Endothelial cell of umbilical vein (primary cell): ENCODE measurements around the gene LRRC74B. TPM values are rescaled to one million over a fixed set of nuclear protein-coding genes. Genes with fewer than 3 reads are reported as not detected.
"Not testable (repeated sequence)": the region's sequence is repeated elsewhere in the genome, so short reads cannot be mapped to it uniquely, and the experiment has no call there.

Experiments
- BruUV-seq: library from RNA; stranded (reverse); fragments of 400-500 nt; replicated peaks from 2 replicates; lab custom pipeline; 2021; lab: Mats Ljungman, UMichigan
- CTCF ChIA-PET: fragments of 300-600, 350-600 bp; sonication (Branson Sonifier 250); formaldehyde crosslinking; loops from one replicate; lab custom pipeline; 2021; ENCODE audit warnings: antibody characterized with exemption, inconsistent platforms; lab: Charles Lee
- POLR2A ChIA-PET: fragments of 300-600, 350-600 bp; sonication (Branson Sonifier 250); formaldehyde crosslinking; loops from one replicate; lab custom pipeline; 2021; ENCODE audit warnings: antibody characterized with exemption, inconsistent platforms; lab: Charles Lee
- DNase-seq: peaks from one replicate; pipeline ENCODE4 v3.0.0-alpha.2; 2011; ENCODE audit warnings: low read depth, low spot score
- FAIRE-seq: peaks from 2 replicates; lab custom pipeline; 2011; peaks lifted over from hg19 to GRCh38; lab: Jason Lieb, UNC
- H2AFZ ChIP-seq: 2 replicates; pipeline ENCODE4 v1.6.0; 2012; ENCODE audit warnings: low read depth, low read length, control low read depth, inconsistent platforms
- H3K27ac ChIP-seq: 2 replicates; pipeline ENCODE4 v1.5.1; 2011; ENCODE audit warnings: low read depth, mild to moderate bottlenecking, control low read depth, low read length, moderate library complexity; ENCODE audit not compliant: insufficient read depth
- H3K27me3 ChIP-seq, 2 experiments: 2 replicates each; pipeline versions ENCODE4 v1.6.0 to v1.6.1; 2011; ENCODE audit warnings: low read length in 2 of 2, mixed read lengths in 1 of 2; ENCODE audit not compliant: control insufficient read depth in 2 of 2, insufficient read depth in 2 of 2
- H3K36me3 ChIP-seq, 2 experiments: 2 replicates in 1 of 2; 3 replicates in 1 of 2; pipeline ENCODE4 v1.5.1; 2011; ENCODE audit warnings: low read length in 2 of 2, mild to moderate bottlenecking in 1 of 2, moderate library complexity in 1 of 2; ENCODE audit not compliant: control insufficient read depth in 2 of 2, insufficient read depth in 2 of 2; ENCODE audit errors: extremely low read depth in 1 of 2
- H3K4me1 ChIP-seq: 3 replicates; pipeline ENCODE4 v1.5.1; 2011; ENCODE audit warnings: mild to moderate bottlenecking, low read length; ENCODE audit not compliant: control insufficient read depth, insufficient read depth; ENCODE audit errors: extremely low read depth
- H3K4me2 ChIP-seq: 2 replicates; pipeline ENCODE4 v1.6.1; 2011; ENCODE audit warnings: low read length, control low read depth, mixed read lengths; ENCODE audit not compliant: insufficient read depth
- H3K4me3 ChIP-seq, 3 experiments: fragments of 200-600 bp in 1 of 3; sonication (generic), shearing (Covaris generic) in 1 of 3; replicated peaks in 1 of 3; 2 replicates each; pipeline ENCODE4 v1.5.1; 2011 to 2016; ENCODE audit warnings: control low read depth in 3 of 3, low read length in 3 of 3, mild to moderate bottlenecking in 2 of 3, inconsistent platforms in 1 of 3, low read depth in 1 of 3, moderate library complexity in 1 of 3; ENCODE audit not compliant: insufficient read depth in 1 of 3
- H3K79me2 ChIP-seq: 2 replicates; pipeline ENCODE4 v1.6.0; 2012; ENCODE audit warnings: low read length, inconsistent platforms; ENCODE audit not compliant: control insufficient read depth, insufficient read depth
- H3K9ac ChIP-seq: replicated peaks from 2 replicates; pipeline ENCODE3; 2011; ENCODE audit warnings: low read length, control low read depth; ENCODE audit not compliant: insufficient read depth; ENCODE audit errors: extremely low read depth
- H3K9me1 ChIP-seq: replicated peaks from 3 replicates; pipeline ENCODE4 v1.6.0; 2011; ENCODE audit warnings: mild to moderate bottlenecking, low read length; ENCODE audit not compliant: control insufficient read depth, insufficient read depth; ENCODE audit errors: extremely low read depth
- H3K9me3 ChIP-seq: replicated peaks from 2 replicates; pipeline ENCODE4 v1.5.1; 2012; ENCODE audit warnings: low read length, inconsistent platforms; ENCODE audit not compliant: control insufficient read depth, insufficient read depth
- H4K20me1 ChIP-seq: replicated peaks from 2 replicates; pipeline ENCODE3; 2011; ENCODE audit warnings: mild to moderate bottlenecking, low read length; ENCODE audit not compliant: control insufficient read depth, insufficient read depth; ENCODE audit errors: extremely low read depth
- EZH2 ChIP-seq: IDR thresholded peaks from 2 replicates; pipeline ENCODE4 v1.6.1; 2012; ENCODE audit warnings: borderline replicate concordance, low read depth, mild to moderate bottlenecking, moderate library complexity, low read length, inconsistent platforms; ENCODE audit not compliant: severe bottlenecking
- FOS ChIP-seq: IDR thresholded peaks from 2 replicates; pipeline ENCODE4 v1.6.1; 2011; ENCODE audit warnings: mild to moderate bottlenecking, low read length, moderate library complexity, borderline replicate concordance; ENCODE audit not compliant: insufficient read depth
- GATA2 ChIP-seq: IDR thresholded peaks from 2 replicates; pipeline ENCODE4 v1.7.0; 2011; ENCODE audit warnings: low read depth, mild to moderate bottlenecking, moderate library complexity, mixed read lengths, low read length; ENCODE audit not compliant: insufficient read length, insufficient read depth
- JUN ChIP-seq: IDR thresholded peaks from 2 replicates; pipeline ENCODE4 v1.6.1; 2011; ENCODE audit warnings: borderline replicate concordance, low read depth; ENCODE audit not compliant: insufficient read length, insufficient read depth
- MYC ChIP-seq: IDR thresholded peaks from one replicate; pipeline ENCODE4 v1.6.1; 2011; ENCODE audit warnings: mild to moderate bottlenecking, low read depth, low read length
- POLR2A ChIP-seq: IDR thresholded peaks from 2 replicates; pipeline ENCODE4 v1.6.1; 2012; ENCODE audit warnings: low read depth, mild to moderate bottlenecking, control low read depth, low read length
- POLR2AphosphoS5 ChIP-seq: IDR thresholded peaks from 2 replicates; pipeline ENCODE4 v1.6.1; 2012; ENCODE audit warnings: low read depth, mild to moderate bottlenecking, control low read depth, low read length, moderate library complexity; ENCODE audit not compliant: insufficient read depth
- dilution Hi-C: fragments of 300-500 bp; cut with MboI; formaldehyde crosslinking; loops from one replicate; pipeline ENCODE4 v1.15.0; 2019; ENCODE audit warnings: low sequenced_read_pairs; ENCODE audit not compliant: extremely low pct_ligation_motif_present
- intact Hi-C: fragments of 100-400 bp; cut with micrococcal nuclease; formaldehyde crosslinking; loops from one replicate; pipeline ENCODE4 v1.10.0; 2022
- polyA plus RNA-seq, 4 experiments: library from polyadenylated mRNA; depleted of rRNA in 3 of 4; stranded (reverse) in 3 of 4; unstranded in 1 of 4; fragments of >200 nt; gene quantifications; 2 replicates each; pipeline versions ENCODE4 v1.2.1 to v1.2.3, GENCODE V29; 2011 to 2012; ENCODE audit warnings: missing spikeins in 1 of 4
- total RNA-seq: library from RNA; stranded (reverse); gene quantifications from 2 replicates; pipeline ENCODE4 v1.2.3, GENCODE V29; 2021
- TF ChIP-seq, protein P1 (sequence below), 2 donors: IDR thresholded peaks; 1 replicate in 1 of 2; 2 replicates in 1 of 2; pipeline ENCODE4 v1.5.1; 2011; ENCODE audit warnings: low read length in 2 of 2, mild to moderate bottlenecking in 2 of 2, moderate library complexity in 2 of 2, control low read depth in 1 of 2, inconsistent platforms in 1 of 2, low read depth in 1 of 2; ENCODE audit not compliant: insufficient read depth in 1 of 2; ENCODE audit errors: extremely low read depth in 1 of 2
- TF ChIP-seq, protein P2 (sequence below): IDR thresholded peaks from 2 replicates; pipeline ENCODE4 v1.6.1; 2011; ENCODE audit not compliant: insufficient read depth, insufficient read length

The LRRC74B gene
- total and polyA plus RNA-seq, 2 donors (not counting 3 experiments of a cell fraction or from before 2014, with no cell fraction given): not detected

DNA sequence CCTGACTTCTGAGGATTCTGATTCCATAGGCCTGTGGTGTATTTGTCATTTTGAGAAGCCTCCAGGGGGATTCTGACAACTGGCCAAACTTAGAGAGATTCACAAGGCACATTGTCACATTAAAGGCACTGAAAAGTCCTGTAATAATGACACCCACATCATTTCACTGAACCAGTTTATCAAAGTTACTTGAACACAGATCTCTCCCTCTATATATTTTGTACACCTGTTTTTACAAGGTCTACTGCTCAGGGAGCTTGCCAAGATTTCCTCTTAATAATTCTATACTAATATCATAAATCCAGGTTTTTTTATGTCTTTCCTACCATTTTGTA, 50.0 kb downstream of the LRRC74B start:
- intact Hi-C loops: no loop called here
- no peak overlapping the region for H2AFZ ChIP-seq
- H3K4me2 ChIP-seq: no peak overlapping the region
- no peaks in the 10 kb centered on the region for H3K36me3 ChIP-seq
- no peak for DNase-seq
- H3K27ac ChIP-seq: no peak overlapping the region
- H3K27me3 ChIP-seq: peaks cover 0 to 6% of the 10 kb centered on the region in 2 experiments
- TF ChIP-seq POLR2AphosphoS5: no peak
- TF ChIP-seq, protein P1, sequence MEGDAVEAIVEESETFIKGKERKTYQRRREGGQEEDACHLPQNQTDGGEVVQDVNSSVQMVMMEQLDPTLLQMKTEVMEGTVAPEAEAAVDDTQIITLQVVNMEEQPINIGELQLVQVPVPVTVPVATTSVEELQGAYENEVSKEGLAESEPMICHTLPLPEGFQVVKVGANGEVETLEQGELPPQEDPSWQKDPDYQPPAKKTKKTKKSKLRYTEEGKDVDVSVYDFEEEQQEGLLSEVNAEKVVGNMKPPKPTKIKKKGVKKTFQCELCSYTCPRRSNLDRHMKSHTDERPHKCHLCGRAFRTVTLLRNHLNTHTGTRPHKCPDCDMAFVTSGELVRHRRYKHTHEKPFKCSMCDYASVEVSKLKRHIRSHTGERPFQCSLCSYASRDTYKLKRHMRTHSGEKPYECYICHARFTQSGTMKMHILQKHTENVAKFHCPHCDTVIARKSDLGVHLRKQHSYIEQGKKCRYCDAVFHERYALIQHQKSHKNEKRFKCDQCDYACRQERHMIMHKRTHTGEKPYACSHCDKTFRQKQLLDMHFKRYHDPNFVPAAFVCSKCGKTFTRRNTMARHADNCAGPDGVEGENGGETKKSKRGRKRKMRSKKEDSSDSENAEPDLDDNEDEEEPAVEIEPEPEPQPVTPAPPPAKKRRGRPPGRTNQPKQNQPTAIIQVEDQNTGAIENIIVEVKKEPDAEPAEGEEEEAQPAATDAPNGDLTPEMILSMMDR (IDR thresholded peaks at IDR 0.05; ENCODE audit: extremely low read depth in 1 of 2, insufficient read depth in 1 of 2, low read depth in 1 of 2, low read length in 2 of 2): no peak
- TF ChIP-seq JUN: no peak
- no peak for TF ChIP-seq MYC
- no peak for TF ChIP-seq POLR2A
- TF ChIP-seq GATA2: no peak
- TF ChIP-seq, protein P2, sequence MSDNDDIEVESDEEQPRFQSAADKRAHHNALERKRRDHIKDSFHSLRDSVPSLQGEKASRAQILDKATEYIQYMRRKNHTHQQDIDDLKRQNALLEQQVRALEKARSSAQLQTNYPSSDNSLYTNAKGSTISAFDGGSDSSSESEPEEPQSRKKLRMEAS: no peak
- no peak for TF ChIP-seq FOS
- no peak for TF ChIP-seq EZH2
- H3K9me1 ChIP-seq: no peaks in the 10 kb centered on the region
- CTCF ChIA-PET: interaction anchor here (1.0 kb wide), 1 partner anchor 9 kb away, joined by 3 read pairs; no protein-coding TSS in a partner anchor
- H3K79me2 ChIP-seq: no peaks in the 10 kb centered on the region
- H4K20me1 ChIP-seq: no peaks in the 10 kb centered on the region
- H3K9me3 ChIP-seq: no peaks in the 10 kb centered on the region
- no peak overlapping the region for H3K4me3 ChIP-seq
- no TSS peak for BruUV-seq
- H3K9ac ChIP-seq: no peak overlapping the region
- dilution Hi-C loops: no loop called here
- POLR2A ChIA-PET: no interaction called here
- H3K4me1 ChIP-seq: no peaks in the 10 kb centered on the region
- no peak for FAIRE-seq

DNA sequence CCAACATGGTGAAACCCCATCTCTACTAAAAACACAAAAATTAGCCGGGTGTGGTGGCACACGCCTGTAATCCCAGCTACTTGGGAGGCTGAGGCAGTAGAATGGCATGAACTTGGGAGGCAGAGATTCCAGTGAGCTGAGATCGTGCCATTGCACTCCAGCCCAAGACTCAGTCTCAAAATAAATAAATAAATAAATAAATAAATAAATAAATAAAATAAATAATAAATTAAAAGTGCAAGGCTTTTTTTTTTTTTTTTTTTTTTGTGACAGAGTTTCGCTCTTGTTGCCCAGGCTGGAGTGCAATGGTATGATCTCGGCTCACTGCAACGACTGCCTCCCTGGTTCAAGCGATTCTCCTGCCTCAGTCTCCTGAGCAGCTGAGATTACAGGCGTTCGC, 51.1 kb downstream of the LRRC74B start:
- H3K4me3 ChIP-seq, H4K20me1 ChIP-seq, POLR2A ChIA-PET, FAIRE-seq, H3K79me2 ChIP-seq, BruUV-seq, H3K27me3 ChIP-seq, H3K4me1 ChIP-seq, H3K27ac ChIP-seq, dilution Hi-C loops, H3K9ac ChIP-seq, H3K9me3 ChIP-seq, H2AFZ ChIP-seq, H3K36me3 ChIP-seq, H3K9me1 ChIP-seq, CTCF ChIA-PET, H3K4me2 ChIP-seq, DNase-seq, intact Hi-C loops: not testable (repeated sequence)
